HG02981 (cell line): ENCODE results near the gene ZSCAN9.

Source experiments
- ATAC-seq: cut with Tn5 transposase; IDR thresholded peaks from one replicate; pipeline ENCODE4 v1.9.1; 2021; ENCODE audit warnings: mild to moderate bottlenecking, moderate library complexity; ENCODE audit not compliant: unreplicated experiment

The ZSCAN9 gene

GRCh38 chr6:28225056-28225834 lies at the start of gene ZSCAN9:
TSS of gene ZSCAN9 (plus strand) at chr6:28225275. CDS start at chr6:28227085, 1,810 bp downstream.
- peak; percentile 87 for ATAC-seq

- no peak for ATAC-seq
Observed at GRCh38 chr6:28176373-28176772, 48.7 kb upstream of the ZSCAN9 start.

GRCh38 chr6:28182255-28182654 lies 42.8 kb upstream of the ZSCAN9 start:
- no peak for ATAC-seq

- no peak for ATAC-seq
Observed at GRCh38 chr6:28188111-28188979, 36.7 kb upstream of the ZSCAN9 start.

- no peak for ATAC-seq
Observed at GRCh38 chr6:28200020-28200419, 25.1 kb upstream of the ZSCAN9 start.

- ATAC-seq, result no peak
Observed at GRCh38 chr6:28203201-28203600, 21.9 kb upstream of the ZSCAN9 start.

- no peak for ATAC-seq
Observed at GRCh38 chr6:28205879-28206278, 19.2 kb upstream of the ZSCAN9 start.

GRCh38 chr6:28206527-28206926 lies 18.5 kb upstream of the ZSCAN9 start:
- ATAC-seq, result no peak

- no peak for ATAC-seq
Observed at GRCh38 chr6:28206928-28207509, 18.1 kb upstream of the ZSCAN9 start.

- ATAC-seq, result no peak
Observed at GRCh38 chr6:28207510-28208110, 17.5 kb upstream of the ZSCAN9 start.

- ATAC-seq, result no peak
Observed at GRCh38 chr6:28208111-28208659, 16.9 kb upstream of the ZSCAN9 start.

GRCh38 chr6:28209753-28210535 lies 15.1 kb upstream of the ZSCAN9 start:
- ATAC-seq, result no peak

- peak; percentile 13 for ATAC-seq
Observed at GRCh38 chr6:28211840-28212509, 13.1 kb upstream of the ZSCAN9 start.

- ATAC-seq, result peak; percentile 62
Observed at GRCh38 chr6:28212510-28213212, 12.4 kb upstream of the ZSCAN9 start.

GRCh38 chr6:28213213-28213523 lies 11.9 kb upstream of the ZSCAN9 start:
- no peak for ATAC-seq

GRCh38 chr6:28215425-28215824 lies 9.7 kb upstream of the ZSCAN9 start:
- no peak for ATAC-seq

- no peak for ATAC-seq
Observed at GRCh38 chr6:28217890-28218289, 7.2 kb upstream of the ZSCAN9 start.

GRCh38 chr6:28218312-28219248 lies 6.5 kb upstream of the ZSCAN9 start:
- no peak for ATAC-seq
